G401.6 (cell line): ENCODE results near the gene CACNB3.

ENCODE experiments used
- FAIRE-seq: peaks from 2 replicates; lab custom pipeline; 2012; peaks lifted over from hg19 to GRCh38; lab: Jason Lieb, UNC

CACNB3 gene

GRCh38 chr12:48788854-48789775, 29.2 kb upstream of the CACNB3 start, which contains the start of gene ADCY6:
Gene ADCY6, minus strand, starts transcription at chr12:48789089. Its CDS starts 5,655 bp downstream, at chr12:48783434.
- no peak for FAIRE-seq

- FAIRE-seq = no peak
Observed at GRCh38 chr12:48789858-48790326, 28.4 kb upstream of the CACNB3 start.

- no peak for FAIRE-seq
Observed at GRCh38 chr12:48793696-48794095, 24.6 kb upstream of the CACNB3 start.

- FAIRE-seq = no peak
Observed at GRCh38 chr12:48794870-48795269, 23.4 kb upstream of the CACNB3 start.

GRCh38 chr12:48795550-48796455, 22.5 kb upstream of the CACNB3 start:
- FAIRE-seq = peak; percentile 94

- FAIRE-seq = no peak
Observed at GRCh38 chr12:48796976-48797375, 21.3 kb upstream of the CACNB3 start.

- no peak for FAIRE-seq
Observed at GRCh38 chr12:48800457-48800856, 17.8 kb upstream of the CACNB3 start.

- FAIRE-seq = no peak
Observed at GRCh38 chr12:48800971-48801370, 17.3 kb upstream of the CACNB3 start.

GRCh38 chr12:48803675-48804074, 14.6 kb upstream of the CACNB3 start:
- FAIRE-seq = peak; percentile 55

GRCh38 chr12:48807981-48808380, 10.3 kb upstream of the CACNB3 start:
- no peak for FAIRE-seq

GRCh38 chr12:48810903-48811431, 7.3 kb upstream of the CACNB3 start:
- peak; percentile 17 for FAIRE-seq

GRCh38 chr12:48811437-48812090, 6.7 kb upstream of the CACNB3 start:
- no peak for FAIRE-seq

GRCh38 chr12:48812389-48812788, 5.9 kb upstream of the CACNB3 start:
- FAIRE-seq = no peak

- no peak for FAIRE-seq
Observed at GRCh38 chr12:48813465-48814261, 4.6 kb upstream of the CACNB3 start.

GRCh38 chr12:48814262-48815125, 3.8 kb upstream of the CACNB3 start:
- no peak for FAIRE-seq

- FAIRE-seq = peak; percentile 42
Observed at GRCh38 chr12:48815126-48816110, 2.9 kb upstream of the CACNB3 start.

- FAIRE-seq = no peak
Observed at GRCh38 chr12:48816143-48816854, 2.0 kb upstream of the CACNB3 start.
